Activated B cell treated with CpG ODN at 0.5 μM for 24 hours (primary cell): ENCODE measurements around the gene PCDHGB2. TPM values are rescaled to one million over a fixed set of nuclear protein-coding genes. Genes with fewer than 3 reads are reported as not detected.
A peak's percentile ranks its signal among the peaks of the same experiment; 100 is the strongest.
"Not testable (repeated sequence)": the region's sequence is repeated elsewhere in the genome, so short reads cannot be mapped to it uniquely, and the experiment has no call there.

ENCODE experiments used
- ATAC-seq: fragments of 200-7000 bp; cut with Tn5 transposase; one replicate; pipeline ENCODE4 v1.10.0; 2021; ENCODE audit warnings: low read depth, mild to moderate bottlenecking, moderate library complexity
- CTCF ChIA-PET: fragments of 350-600 bp; sonication (Branson Sonifier 250); formaldehyde crosslinking; loops from one replicate; lab custom pipeline; 2021; ENCODE audit warnings: antibody characterized with exemption; lab: Charles Lee
- POLR2A ChIA-PET: fragments of 350-600 bp; sonication (Branson Sonifier 250); formaldehyde crosslinking; loops from one replicate; lab custom pipeline; 2021; ENCODE audit warnings: antibody characterized with exemption; lab: Charles Lee
- DNase-seq: peaks from one replicate; pipeline ENCODE4 v3.0.0; 2022
- H3K27ac Mint-ChIP-seq: one replicate; pipeline ENCODE4 v1.8.0; 2020; ENCODE audit warnings: mixed read lengths
- H3K27me3 Mint-ChIP-seq: one replicate; pipeline ENCODE4 v1.8.0; 2021; ENCODE audit warnings: mixed read lengths
- H3K36me3 Mint-ChIP-seq: one replicate; pipeline ENCODE4 v1.8.0; 2021; ENCODE audit warnings: low read depth, mixed read lengths
- H3K4me1 Mint-ChIP-seq: one replicate; pipeline ENCODE4 v1.8.0; 2021; ENCODE audit warnings: mixed read lengths
- H3K4me3 Mint-ChIP-seq: one replicate; pipeline ENCODE4 v1.8.0; 2020; ENCODE audit warnings: mild to moderate bottlenecking, mixed read lengths
- H3K9me3 Mint-ChIP-seq: one replicate; pipeline ENCODE4 v1.8.0; 2020; ENCODE audit warnings: mixed read lengths
- CTCF ChIP-seq: fragments of 200-600 bp; IDR thresholded peaks from one replicate; pipeline ENCODE4 v1.8.0; 2022; ENCODE audit warnings: antibody characterized with exemption, mild to moderate bottlenecking
- intact Hi-C: fragments of 100-400 bp; cut with micrococcal nuclease; formaldehyde crosslinking; loops from one replicate; pipeline ENCODE4 v1.15.1; 2024
- total RNA-seq: library from RNA; stranded (reverse); gene quantifications from 2 replicates; pipeline ENCODE4 v1.2.3, GENCODE V29; 2022

Gene PCDHGB2
- total RNA-seq, 1 donor from 2014 or later: 2.6 TPM

GRCh38 chr5:141369994-141370848 lies 10.4 kb downstream of the PCDHGB2 start, which contains the start of gene PCDHGB3:
Gene PCDHGB3 (plus strand): TSS chr5:141370242. CDS start chr5:141370395, 153 bp downstream.
- H3K4me3 Mint-ChIP-seq: peak within 1 kb of the TSS; percentile 81
- peaks cover 5% of the 10 kb centered on the region for H3K36me3 Mint-ChIP-seq
- peaks cover 22% of the 10 kb centered on the region for H3K9me3 Mint-ChIP-seq
- H3K27me3 Mint-ChIP-seq: peaks cover 54% of the 10 kb centered on the region
- TF ChIP-seq CTCF: no peak
- no peak for DNase-seq
- intact Hi-C loops: loop anchor here (1.0 to 5.0 kb wide), 2 partner anchors 42 to 194 kb away; partner anchors contain the start of gene PCDHGA10
- ATAC-seq: peak; percentile 64
- POLR2A ChIA-PET: interaction anchor here (0.6 kb wide), 2 partner anchors 44 to 220 kb away, joined by 3 to 4 read pairs; no protein-coding TSS in a partner anchor
- CTCF ChIA-PET: interaction anchor here (0.6 to 2.8 kb wide), 12 partner anchors 20 to 508 kb away, joined by 3 to 23 read pairs (median 4); partner anchors contain the start of genes PCDH1, PCDHGB1, PCDHGB5 and TAF7
- peaks cover 7% of the 10 kb centered on the region for H3K4me1 Mint-ChIP-seq
- H3K27ac Mint-ChIP-seq: no peak within 1 kb of the TSS

GRCh38 chr5:141371572-141372475 lies 12.0 kb downstream of the PCDHGB2 start:
- ATAC-seq (no peak), DNase-seq (no peak)
- no peak for TF ChIP-seq CTCF
- Mint-ChIP-seq H3K4me1 (peaks cover 7% of the 10 kb centered on the region), H3K4me3 (no peak overlapping the region), H3K9me3 (peaks cover 17% of the 10 kb centered on the region), H3K27me3 (peaks cover 43% of the 10 kb centered on the region), H3K36me3 (no peaks in the 10 kb centered on the region), H3K27ac (no peak overlapping the region)
- CTCF ChIA-PET: interaction anchor here (2.8 kb wide), 1 partner anchor 192 kb away, joined by 23 read pairs; no protein-coding TSS in a partner anchor
- intact Hi-C loops: loop anchor here (5.0 kb wide), 1 partner anchor 40 kb away; the partner anchor contains the start of gene PCDHGA10
- POLR2A ChIA-PET: no interaction called here

- H3K27ac Mint-ChIP-seq: no peak within 1 kb of the TSS
- H3K36me3 Mint-ChIP-seq: no peaks in the 10 kb centered on the region
- TF ChIP-seq CTCF: no peak
- ChIA-PET CTCF (interaction anchor here (1.3 kb wide), 1 partner anchor 24 kb away, joined by 3 read pairs; the partner anchor contains the start of gene PCDHGB5), POLR2A (no interaction called here)
- intact Hi-C loops: loop anchor here (1.0 to 5.0 kb wide), 2 partner anchors 39 to 185 kb away; partner anchors contain the start of gene PCDHGA10
- H3K4me1 Mint-ChIP-seq: peaks cover 7% of the 10 kb centered on the region
- peaks cover 37% of the 10 kb centered on the region for H3K27me3 Mint-ChIP-seq
- H3K4me3 Mint-ChIP-seq: peak within 1 kb of the TSS; percentile 12
- H3K9me3 Mint-ChIP-seq: peaks cover 22% of the 10 kb centered on the region
- ATAC-seq (no peak), DNase-seq (no peak)
These were observed 14.0 kb downstream of the PCDHGB2 start, which contains the start of gene PCDHGA6 for GRCh38 chr5:141373673-141374317. Gene PCDHGA6 (plus strand): TSS chr5:141373891. CDS start chr5:141374084, 193 bp downstream.

GRCh38 chr5:141374627-141375026 lies 14.8 kb downstream of the PCDHGB2 start:
- H3K27ac Mint-ChIP-seq: no peak overlapping the region
- ChIA-PET CTCF (interaction anchor here (1.3 kb wide), 1 partner anchor 23 kb away, joined by 3 read pairs; the partner anchor contains the start of gene PCDHGB5), POLR2A (no interaction called here)
- H3K4me3 Mint-ChIP-seq: no peak overlapping the region
- TF ChIP-seq CTCF: no peak
- intact Hi-C loops: loop anchor here (5.0 kb wide), 1 partner anchor 38 kb away; the partner anchor contains the start of gene PCDHGA10
- H3K27me3 Mint-ChIP-seq: peaks cover 31% of the 10 kb centered on the region
- H3K9me3 Mint-ChIP-seq: peaks cover 24% of the 10 kb centered on the region
- peaks cover 7% of the 10 kb centered on the region for H3K4me1 Mint-ChIP-seq
- ATAC-seq (no peak), DNase-seq (no peak)
- no peaks in the 10 kb centered on the region for H3K36me3 Mint-ChIP-seq

GRCh38 chr5:141375444-141376155 lies 15.8 kb downstream of the PCDHGB2 start:
- intact Hi-C loops, DNase-seq, H3K4me1 Mint-ChIP-seq, H3K36me3 Mint-ChIP-seq, POLR2A ChIA-PET, H3K4me3 Mint-ChIP-seq, CTCF ChIA-PET, H3K27ac Mint-ChIP-seq, ATAC-seq: not testable (repeated sequence)
- Mint-ChIP-seq H3K27me3 (peaks cover 28% of the 10 kb centered on the region), H3K9me3 (peaks cover 24% of the 10 kb centered on the region)
